GM19463 (cell line): ENCODE measurements around the gene ZNF653.
"Not testable (repeated sequence)": the region's sequence is repeated elsewhere in the genome, so short reads cannot be mapped to it uniquely, and the experiment has no call there.

Source experiments
- ATAC-seq: cut with Tn5 transposase; IDR thresholded peaks from one replicate; pipeline ENCODE4 v1.9.1; 2021; ENCODE audit warnings: mild to moderate bottlenecking, moderate library complexity; ENCODE audit not compliant: unreplicated experiment

The ZNF653 gene

GRCh38 chr19:11482384-11483050 lies 23.1 kb downstream of the ZNF653 start:
- peak; percentile 75 for ATAC-seq

GRCh38 chr19:11481534-11482383 lies 23.9 kb downstream of the ZNF653 start:
- peak; percentile 51 for ATAC-seq

GRCh38 chr19:11480715-11481533 lies 24.7 kb downstream of the ZNF653 start, which contains the start of gene ELAVL3:
ELAVL3 (minus strand) TSS chr19:11481046; CDS start chr19:11480608, 438 bp downstream.
- ATAC-seq = no peak

GRCh38 chr19:11479898-11480714 lies 25.5 kb downstream of the ZNF653 start:
- no peak for ATAC-seq

- ATAC-seq = no peak
These were observed 26.3 kb downstream of the ZNF653 start for GRCh38 chr19:11479090-11479897.

GRCh38 chr19:11478167-11479089 lies 27.2 kb downstream of the ZNF653 start:
- ATAC-seq = no peak

- ATAC-seq = no peak
These were observed 29.8 kb downstream of the ZNF653 start for GRCh38 chr19:11475861-11476260.

- not testable (repeated sequence) for ATAC-seq
These were observed 30.3 kb downstream of the ZNF653 start for GRCh38 chr19:11475343-11475742.

GRCh38 chr19:11473725-11474124 lies 31.9 kb downstream of the ZNF653 start:
- no peak for ATAC-seq

- ATAC-seq = not testable (repeated sequence)
These were observed 37.3 kb downstream of the ZNF653 start for GRCh38 chr19:11468266-11468845.

GRCh38 chr19:11465600-11465999 lies 40.0 kb downstream of the ZNF653 start:
- ATAC-seq = no peak

GRCh38 chr19:11464333-11465265 lies 41.0 kb downstream of the ZNF653 start:
- ATAC-seq = no peak

- ATAC-seq = no peak
These were observed 42.2 kb downstream of the ZNF653 start for GRCh38 chr19:11463391-11463790.

- ATAC-seq = no peak
These were observed 44.2 kb downstream of the ZNF653 start for GRCh38 chr19:11461453-11461852.

GRCh38 chr19:11460207-11460606 lies 45.4 kb downstream of the ZNF653 start:
- ATAC-seq = no peak

- not testable (repeated sequence) for ATAC-seq
These were observed 46.7 kb downstream of the ZNF653 start for GRCh38 chr19:11458912-11459311.
